Body of pancreas (tissue), 4 donors: ENCODE results near the gene FGFBP3. TPM values are rescaled to one million over a fixed set of nuclear protein-coding genes. Genes with fewer than 3 reads are reported as not detected.

ENCODE experiments used
- ATAC-seq: fragments of 150-250 bp; one replicate; pipeline ENCODE4 v1.9.1; 2016
- DNase-seq, 4 donors: peaks; one replicate each; pipeline ENCODE4 v3.0.0-alpha.2; 2019
- H3K27ac ChIP-seq, 4 donors: fragments of 200-600 bp; sonication (generic); 1 replicate in 3 of 4; 2 replicates in 1 of 4; pipeline versions ENCODE4 v1.5.1 to v1.6.1; 2016 to 2019; ENCODE audit warnings: mild to moderate bottlenecking in 1 of 4, mixed read lengths in 1 of 4, moderate library complexity in 1 of 4
- H3K27me3 ChIP-seq, 2 donors: fragments of 200-600 bp; sonication (generic); one replicate each; pipeline ENCODE4 v1.6.0; 2016; ENCODE audit warnings: mild to moderate bottlenecking in 1 of 2
- H3K36me3 ChIP-seq, 2 donors: fragments of 200-600 bp; sonication (generic); replicated peaks in 1 of 2; 2 replicates each; pipeline ENCODE4 v1.5.1; 2016; ENCODE audit warnings: low read depth in 2 of 2; ENCODE audit not compliant: insufficient read depth in 1 of 2
- H3K4me1 ChIP-seq: fragments of 200-600 bp; sonication (generic); one replicate; pipeline ENCODE4 v1.6.0; 2016
- H3K4me3 ChIP-seq, 2 donors: fragments of 200-600 bp; sonication (generic); 1 replicate in 1 of 2; 2 replicates in 1 of 2; pipeline ENCODE4 v1.5.1; 2016 to 2019
- H3K9me3 ChIP-seq, 3 donors: fragments of 200-600 bp; sonication (generic); 1 replicate in 2 of 3; 2 replicates in 1 of 3; pipeline ENCODE4 v1.5.1; 2016
- POLR2A ChIP-seq, 3 donors: fragments of 450-650 bp; IDR thresholded peaks; one replicate each; pipeline ENCODE4 v1.6.1; 2016; ENCODE audit warnings: antibody characterized with exemption in 3 of 3, mild to moderate bottlenecking in 2 of 3
- WGBS, 2 donors: methylation state at CpG; one replicate each; pipeline ENCODE4 v1.1.5; 2017; 5-methylcytosine and 5-hydroxymethylcytosine counted together
- intact Hi-C: fragments of 100-400 bp; cut with DNase I; formaldehyde crosslinking; loops from one replicate; pipeline ENCODE4 v1.15.1; 2023
- total RNA-seq, 2 donors: library from RNA; depleted of rRNA; stranded (reverse); fragments of >200 nt; gene quantifications; one replicate each; pipeline ENCODE4 v1.1.0, GENCODE V29; 2016
- TF ChIP-seq, protein P1 (sequence below), 7 experiments: fragments of 450-650 bp in 4 of 7; fragments of 200-600 bp in 3 of 7; sonication (generic) in 3 of 7; IDR thresholded peaks; one replicate each; pipeline ENCODE4 v1.5.1; 2016 to 2019; ENCODE audit warnings: antibody characterized with exemption in 7 of 7

The FGFBP3 gene
- total RNA-seq, 2 donors from 2014 or later = 2.3 to 3.4 TPM

- H3K4me3 ChIP-seq = no peak overlapping the region
- H3K4me1 ChIP-seq = no peaks in the 10 kb centered on the region
- DNase-seq = no peak
- H3K9me3 ChIP-seq = no peaks in the 10 kb centered on the region
- intact Hi-C loops = no loop called here
- WGBS, 2 donors = 38 to 43% methylated on average over 3 of the region's 3 CpGs
- no peaks in the 10 kb centered on the region for H3K27me3 ChIP-seq
- no peaks in the 10 kb centered on the region for H3K36me3 ChIP-seq
- TF ChIP-seq POLR2A (IDR thresholded peaks at IDR 0.05) = no peak
- TF ChIP-seq, protein P1, sequence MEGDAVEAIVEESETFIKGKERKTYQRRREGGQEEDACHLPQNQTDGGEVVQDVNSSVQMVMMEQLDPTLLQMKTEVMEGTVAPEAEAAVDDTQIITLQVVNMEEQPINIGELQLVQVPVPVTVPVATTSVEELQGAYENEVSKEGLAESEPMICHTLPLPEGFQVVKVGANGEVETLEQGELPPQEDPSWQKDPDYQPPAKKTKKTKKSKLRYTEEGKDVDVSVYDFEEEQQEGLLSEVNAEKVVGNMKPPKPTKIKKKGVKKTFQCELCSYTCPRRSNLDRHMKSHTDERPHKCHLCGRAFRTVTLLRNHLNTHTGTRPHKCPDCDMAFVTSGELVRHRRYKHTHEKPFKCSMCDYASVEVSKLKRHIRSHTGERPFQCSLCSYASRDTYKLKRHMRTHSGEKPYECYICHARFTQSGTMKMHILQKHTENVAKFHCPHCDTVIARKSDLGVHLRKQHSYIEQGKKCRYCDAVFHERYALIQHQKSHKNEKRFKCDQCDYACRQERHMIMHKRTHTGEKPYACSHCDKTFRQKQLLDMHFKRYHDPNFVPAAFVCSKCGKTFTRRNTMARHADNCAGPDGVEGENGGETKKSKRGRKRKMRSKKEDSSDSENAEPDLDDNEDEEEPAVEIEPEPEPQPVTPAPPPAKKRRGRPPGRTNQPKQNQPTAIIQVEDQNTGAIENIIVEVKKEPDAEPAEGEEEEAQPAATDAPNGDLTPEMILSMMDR (IDR thresholded peaks at IDR 0.05) = no peak
- no peak overlapping the region for H3K27ac ChIP-seq
- ATAC-seq = no peak
Observed at GRCh38 chr10:91880310-91880709, 29.0 kb downstream of the FGFBP3 start.

DNA sequence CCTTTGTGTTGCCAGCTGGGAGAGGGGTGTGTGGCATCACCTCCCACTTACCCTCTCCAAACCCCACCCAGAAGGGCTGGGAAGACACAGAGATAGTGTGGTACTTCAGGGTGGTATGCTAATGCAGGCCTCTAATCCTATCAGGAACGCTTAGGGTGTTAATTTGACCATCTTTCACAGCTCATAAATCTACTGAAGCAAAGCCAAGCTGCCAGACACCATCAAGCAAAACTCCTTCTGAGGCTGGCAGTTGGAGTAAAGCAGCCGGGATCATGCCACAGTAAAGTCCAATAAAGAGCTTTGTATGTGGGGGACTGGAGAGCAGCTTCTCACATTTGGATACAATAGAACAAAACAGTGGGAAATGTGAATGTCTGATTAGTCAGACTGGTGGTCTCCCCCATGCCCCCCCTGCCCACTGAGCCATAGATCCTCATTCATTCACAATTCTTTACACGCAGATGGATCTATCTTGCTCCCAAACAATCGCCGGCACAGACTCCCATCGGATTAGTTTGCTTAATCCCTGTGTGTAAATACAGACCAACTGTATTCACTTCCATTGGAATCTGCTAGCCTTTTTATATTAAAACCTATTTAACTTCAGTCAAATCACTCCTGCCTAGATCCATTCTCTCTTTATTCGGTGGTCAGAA is 29.6 kb downstream of the FGFBP3 start:
- intact Hi-C loops = no loop called here
- H3K4me3 ChIP-seq = no peak overlapping the region

GRCh38 chr10:91875779-91876178 is 33.5 kb downstream of the FGFBP3 start:
- H3K9me3 ChIP-seq = no peaks in the 10 kb centered on the region
- H3K4me1 ChIP-seq = no peaks in the 10 kb centered on the region
- no peak for ATAC-seq
- 70 to 75% methylated on average over 1 of the region's 1 CpG for WGBS, 2 donors
- TF ChIP-seq, protein P1 (IDR thresholded peaks at IDR 0.05) = no peak
- no peak for TF ChIP-seq POLR2A (IDR thresholded peaks at IDR 0.05)
- H3K4me3 ChIP-seq = no peak overlapping the region
- intact Hi-C loops = no loop called here
- H3K27ac ChIP-seq = no peak overlapping the region
- no peaks in the 10 kb centered on the region for H3K36me3 ChIP-seq
- H3K27me3 ChIP-seq = no peaks in the 10 kb centered on the region
- DNase-seq = no peak

More for the DNA sequence above, 29.6 kb downstream of the FGFBP3 start:
- no peaks in the 10 kb centered on the region for H3K4me1 ChIP-seq
- H3K27me3 ChIP-seq = no peaks in the 10 kb centered on the region
- H3K27ac ChIP-seq = no peak overlapping the region
- TF ChIP-seq POLR2A (IDR thresholded peaks at IDR 0.05) = no peak
- TF ChIP-seq, protein P1 (IDR thresholded peaks at IDR 0.05) = no peak
- H3K36me3 ChIP-seq = no peaks in the 10 kb centered on the region
- no peaks in the 10 kb centered on the region for H3K9me3 ChIP-seq
- no peak for ATAC-seq
- 24 to 31% methylated on average over 7 of the region's 7 CpGs for WGBS, 2 donors
- DNase-seq = no peak

- ATAC-seq (no peak), DNase-seq (no peak)
- H3K36me3 ChIP-seq = no peaks in the 10 kb centered on the region
- no peaks in the 10 kb centered on the region for H3K9me3 ChIP-seq
- no peak for TF ChIP-seq POLR2A (IDR thresholded peaks at IDR 0.05)
- TF ChIP-seq, protein P1 (IDR thresholded peaks at IDR 0.05) = no peak
- no peak overlapping the region for H3K4me3 ChIP-seq
- no peaks in the 10 kb centered on the region for H3K4me1 ChIP-seq
- H3K27ac ChIP-seq = no peak overlapping the region
- no peaks in the 10 kb centered on the region for H3K27me3 ChIP-seq
- intact Hi-C loops = no loop called here
- 83% methylated on average over 2 of the region's 2 CpGs for WGBS, 2 donors
Observed at GRCh38 chr10:91875156-91875555, 34.1 kb downstream of the FGFBP3 start.

DNA sequence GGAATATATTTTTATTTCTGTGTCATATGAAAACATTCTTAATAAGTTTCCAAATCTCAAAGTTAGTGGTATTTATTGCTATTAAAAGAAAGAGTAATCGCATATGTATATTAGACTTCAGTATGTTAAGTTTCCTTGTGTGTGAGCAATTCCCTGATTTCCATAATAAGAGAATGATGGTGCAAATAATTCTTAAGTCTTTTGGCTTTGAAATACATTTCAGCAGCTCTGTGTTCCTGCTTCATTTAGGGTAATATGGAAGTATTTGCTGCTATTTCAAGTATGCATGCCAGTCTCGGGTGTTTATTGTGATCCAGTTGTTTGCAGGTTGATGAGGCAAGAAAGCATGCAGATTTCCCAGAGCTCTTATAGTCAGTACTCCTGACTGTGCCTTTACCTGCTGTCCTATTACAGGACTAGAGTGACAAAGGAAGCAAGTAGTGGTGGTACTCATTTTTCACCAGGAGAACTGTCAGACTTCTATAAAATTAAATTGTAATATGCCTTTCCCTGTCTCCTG is 43.7 kb downstream of the FGFBP3 start:
- ATAC-seq (no peak), DNase-seq (no peak)
- H3K27ac ChIP-seq = no peak overlapping the region
- no peak overlapping the region for H3K4me3 ChIP-seq
- 92 to 93% methylated on average over 2 of the region's 2 CpGs for WGBS, 2 donors
- no peaks in the 10 kb centered on the region for H3K27me3 ChIP-seq
- H3K36me3 ChIP-seq = peaks cover 0 to 16% of the 10 kb centered on the region in 2 donors
- H3K9me3 ChIP-seq = no peaks in the 10 kb centered on the region
- H3K4me1 ChIP-seq = no peaks in the 10 kb centered on the region
- TF ChIP-seq, protein P1 (IDR thresholded peaks at IDR 0.05) = no peak
- no peak for TF ChIP-seq POLR2A (IDR thresholded peaks at IDR 0.05)
- intact Hi-C loops = no loop called here
